ENCODE results near the gene DUSP8.

Gene DUSP8

GRCh38 chr11:1548221-1549070, 23.6 kb downstream of the DUSP8 start:
- TF ChIP-seq ZFX (IDR thresholded peaks at IDR 0.05) (no peak), CTCF (conservative IDR thresholded peaks at IDR 0.05) (no peak)
- peak overlapping the region; percentile 29 for H3K27ac ChIP-seq

- H3K27ac ChIP-seq: peak overlapping the region; percentile 29
- TF ChIP-seq CTCF (conservative IDR thresholded peaks at IDR 0.05): no peak
- no peak for TF ChIP-seq ZFX (IDR thresholded peaks at IDR 0.05)
Observed at GRCh38 chr11:1547467-1548098, 24.5 kb downstream of the DUSP8 start.

GRCh38 chr11:1546536-1547466, 25.3 kb downstream of the DUSP8 start:
- H3K27ac ChIP-seq: peak overlapping the region; percentile 53
- TF ChIP-seq CTCF (conservative IDR thresholded peaks at IDR 0.05) (peak; percentile 93), ZFX (IDR thresholded peaks at IDR 0.05) (no peak)

GRCh38 chr11:1546077-1546535, 26.0 kb downstream of the DUSP8 start:
- TF ChIP-seq CTCF (conservative IDR thresholded peaks at IDR 0.05) (no peak), ZFX (IDR thresholded peaks at IDR 0.05) (no peak)
- no peak overlapping the region for H3K27ac ChIP-seq

GRCh38 chr11:1545432-1545831, 26.6 kb downstream of the DUSP8 start:
- TF ChIP-seq CTCF (conservative IDR thresholded peaks at IDR 0.05) (no peak), ZFX (IDR thresholded peaks at IDR 0.05) (no peak)
- H3K27ac ChIP-seq: no peak overlapping the region

GRCh38 chr11:1544536-1544935, 27.5 kb downstream of the DUSP8 start:
- no peak overlapping the region for H3K27ac ChIP-seq
- TF ChIP-seq ZFX (IDR thresholded peaks at IDR 0.05) (no peak), CTCF (conservative IDR thresholded peaks at IDR 0.05) (no peak)

Measured in C4-2B (cell line).